Suprapubic skin (tissue), 4 donors: ENCODE data around the gene TIPARP. TPM values are rescaled to one million over a fixed set of nuclear protein-coding genes. Genes with fewer than 3 reads are reported as not detected.

Source experiments
- DNase-seq, 2 donors: peaks; one replicate each; pipeline ENCODE4 v3.0.0-alpha.2; 2019; ENCODE audit warnings: low spot score in 2 of 2
- H3K27ac ChIP-seq: fragments of 200-600 bp; sonication (generic); one replicate; pipeline ENCODE4 v1.5.1; 2019
- H3K27me3 ChIP-seq: fragments of 200-600 bp; sonication (generic); one replicate; pipeline ENCODE4 v1.5.1; 2019
- H3K36me3 ChIP-seq: fragments of 200-600 bp; sonication (generic); one replicate; pipeline ENCODE4 v1.5.1; 2019
- H3K4me1 ChIP-seq: fragments of 200-600 bp; sonication (generic); one replicate; pipeline ENCODE4 v1.5.1; 2019
- H3K4me3 ChIP-seq: fragments of 200-600 bp; sonication (generic); one replicate; pipeline ENCODE4 v1.5.1; 2019; ENCODE audit warnings: mild to moderate bottlenecking
- H3K9me3 ChIP-seq: fragments of 200-600 bp; sonication (generic); one replicate; pipeline ENCODE4 v1.5.1; 2019
- CTCF ChIP-seq, 2 donors: fragments of 200-600 bp in 1 of 2; fragments of 450-650 bp in 1 of 2; sonication (generic) in 1 of 2; IDR thresholded peaks; one replicate each; pipeline ENCODE4 v1.5.1; 2016 to 2019; ENCODE audit warnings: antibody characterized with exemption in 2 of 2, mild to moderate bottlenecking in 1 of 2, moderate library complexity in 1 of 2
- EP300 ChIP-seq: sonication (generic); formaldehyde crosslinking; IDR thresholded peaks from one replicate; pipeline ENCODE4 v1.6.1; 2017; ENCODE audit warnings: antibody characterized with exemption
- POLR2A ChIP-seq, 2 donors: fragments of 450-650 bp; IDR thresholded peaks; one replicate each; pipeline ENCODE4 v1.6.1; 2017; ENCODE audit warnings: antibody characterized with exemption in 2 of 2, mild to moderate bottlenecking in 2 of 2, moderate library complexity in 2 of 2
- POLR2AphosphoS5 ChIP-seq, 3 donors: sonication (generic); formaldehyde crosslinking; IDR thresholded peaks; one replicate each; pipeline ENCODE4 v1.6.1; 2017; ENCODE audit warnings: antibody characterized with exemption in 3 of 3
- WGBS: methylation state at CpG from one replicate; pipeline ENCODE4 v1.1.5; 2018; 5-methylcytosine and 5-hydroxymethylcytosine counted together
- total RNA-seq, 4 donors: library from RNA; depleted of rRNA; stranded (reverse); fragments of >200 nt; gene quantifications; one replicate each; pipeline ENCODE4 v1.1.0, GENCODE V29; 2016

Gene TIPARP
- total RNA-seq, 4 donors from 2014 or later, result 85.5 to 152 (median 140) TPM

GRCh38 chr3:156677536-156677935 is 3.1 kb downstream of the TIPARP start:
- H3K4me3 ChIP-seq, result peak overlapping the region; percentile 80
- no peaks in the 10 kb centered on the region for H3K27me3 ChIP-seq
- H3K27ac ChIP-seq, result no peak overlapping the region
- no peak for DNase-seq
- H3K36me3 ChIP-seq, result peaks cover 22% of the 10 kb centered on the region
- H3K9me3 ChIP-seq, result no peaks in the 10 kb centered on the region
- peaks cover 70% of the 10 kb centered on the region for H3K4me1 ChIP-seq
- WGBS, result 21% methylated on average over 2 of the region's 2 CpGs
- TF ChIP-seq POLR2A (IDR thresholded peaks at IDR 0.05) (no peak), POLR2AphosphoS5 (IDR thresholded peaks at IDR 0.05) (no peak), EP300 (no peak), CTCF (IDR thresholded peaks at IDR 0.05) (no peak)

GRCh38 chr3:156678197-156678596 is 3.8 kb downstream of the TIPARP start:
- Histone ChIP-seq H3K4me3 (peak overlapping the region; percentile 80), H3K36me3 (peaks cover 22% of the 10 kb centered on the region), H3K4me1 (peaks cover 76% of the 10 kb centered on the region), H3K9me3 (no peaks in the 10 kb centered on the region), H3K27me3 (no peaks in the 10 kb centered on the region), H3K27ac (no peak overlapping the region)
- no peak for DNase-seq
- WGBS, result 69% methylated on average over 2 of the region's 2 CpGs
- TF ChIP-seq POLR2A (IDR thresholded peaks at IDR 0.05), result no peak
- TF ChIP-seq EP300, result no peak
- no peak for TF ChIP-seq POLR2AphosphoS5 (IDR thresholded peaks at IDR 0.05)
- TF ChIP-seq CTCF (IDR thresholded peaks at IDR 0.05), result no peak

GRCh38 chr3:156680243-156680914 is 6.0 kb downstream of the TIPARP start:
- no peak for TF ChIP-seq EP300
- TF ChIP-seq CTCF (IDR thresholded peaks at IDR 0.05), result no peak
- TF ChIP-seq POLR2A (IDR thresholded peaks at IDR 0.05), result no peak
- no peak for TF ChIP-seq POLR2AphosphoS5 (IDR thresholded peaks at IDR 0.05)
- Histone ChIP-seq H3K27ac (peak overlapping the region; percentile 77), H3K4me1 (peaks cover 90% of the 10 kb centered on the region), H3K9me3 (no peaks in the 10 kb centered on the region), H3K36me3 (peaks cover 22% of the 10 kb centered on the region), H3K27me3 (no peaks in the 10 kb centered on the region), H3K4me3 (peak overlapping the region; percentile 4)
- WGBS, result 82% methylated on average over 2 of the region's 2 CpGs
- no peak for DNase-seq

GRCh38 chr3:156681002-156681401 is 6.6 kb downstream of the TIPARP start:
- peaks cover 96% of the 10 kb centered on the region for H3K4me1 ChIP-seq

GRCh38 chr3:156682501-156682900 is 8.1 kb downstream of the TIPARP start:
- TF ChIP-seq EP300 (no peak), CTCF (IDR thresholded peaks at IDR 0.05) (no peak), POLR2AphosphoS5 (IDR thresholded peaks at IDR 0.05) (no peak), POLR2A (IDR thresholded peaks at IDR 0.05) (no peak)
- Histone ChIP-seq H3K36me3 (peaks cover 22% of the 10 kb centered on the region), H3K4me1 (peaks cover 96% of the 10 kb centered on the region), H3K4me3 (no peak overlapping the region), H3K9me3 (no peaks in the 10 kb centered on the region), H3K27me3 (no peaks in the 10 kb centered on the region), H3K27ac (no peak overlapping the region)
- no peak for DNase-seq
- WGBS, result 25% methylated on average over 1 of the region's 1 CpG

More at GRCh38 chr3:156681002-156681401, 6.6 kb downstream of the TIPARP start:
- Histone ChIP-seq H3K4me3 (peak overlapping the region; percentile 4), H3K27ac (peak overlapping the region; percentile 77), H3K9me3 (no peaks in the 10 kb centered on the region), H3K27me3 (no peaks in the 10 kb centered on the region), H3K36me3 (peaks cover 22% of the 10 kb centered on the region)
- peak; percentile 76 to 86 (median 82) for TF ChIP-seq POLR2AphosphoS5 (IDR thresholded peaks at IDR 0.05)
- no peak for TF ChIP-seq POLR2A (IDR thresholded peaks at IDR 0.05)
- 26% methylated on average over 4 of the region's 4 CpGs for WGBS
- DNase-seq, result peak in 1 of 2 donors; percentile 69
